RCC 7860 (cell line): ENCODE data around the gene GCNT1.
A peak's percentile ranks its signal among the peaks of the same experiment; 100 is the strongest.
"Not testable (repeated sequence)": the region's sequence is repeated elsewhere in the genome, so short reads cannot be mapped to it uniquely, and the experiment has no call there.

Experiments
- DNase-seq: peaks from one replicate; pipeline ENCODE4 v3.0.0-alpha.2; 2015; ENCODE audit warnings: low spot score
- FAIRE-seq: peaks from 2 replicates; lab custom pipeline; 2012; peaks lifted over from hg19 to GRCh38; lab: Jason Lieb, UNC

The GCNT1 gene

GRCh38 chr9:76479337-76479736 is 20.4 kb downstream of the GCNT1 start:
- not testable (repeated sequence) for FAIRE-seq

GRCh38 chr9:76486151-76486550 is 27.2 kb downstream of the GCNT1 start:
- DNase-seq (no peak), FAIRE-seq (no peak)

More at GRCh38 chr9:76479337-76479736, 20.4 kb downstream of the GCNT1 start:
- DNase-seq, result not testable (repeated sequence)

GRCh38 chr9:76490249-76490990 is 31.4 kb downstream of the GCNT1 start:
- no peak for DNase-seq
- FAIRE-seq, result no peak

GRCh38 chr9:76491056-76491455 is 32.1 kb downstream of the GCNT1 start:
- not testable (repeated sequence) for DNase-seq, FAIRE-seq

GRCh38 chr9:76493496-76493895 is 34.5 kb downstream of the GCNT1 start:
- DNase-seq, FAIRE-seq: not testable (repeated sequence)

GRCh38 chr9:76500061-76500460 is 41.1 kb downstream of the GCNT1 start:
- FAIRE-seq, result no peak
- DNase-seq, result no peak

GRCh38 chr9:76502746-76503145 is 43.8 kb downstream of the GCNT1 start:
- FAIRE-seq, result no peak

GRCh38 chr9:76510041-76510440 is 51.1 kb downstream of the GCNT1 start:
- FAIRE-seq (peak; percentile 50), DNase-seq (no peak)

More at GRCh38 chr9:76502746-76503145, 43.8 kb downstream of the GCNT1 start:
- DNase-seq, result peak; percentile 18

- FAIRE-seq (no peak), DNase-seq (no peak)
Observed at GRCh38 chr9:76510446-76510845, 51.5 kb downstream of the GCNT1 start.

GRCh38 chr9:76512826-76513225 is 53.8 kb downstream of the GCNT1 start:
- peak; percentile 99 for FAIRE-seq
- peak; percentile 70 for DNase-seq

- DNase-seq (no peak), FAIRE-seq (no peak)
Observed at GRCh38 chr9:76516350-76516749, 57.4 kb downstream of the GCNT1 start.

GRCh38 chr9:76516871-76517270 is 57.9 kb downstream of the GCNT1 start:
- DNase-seq (no peak), FAIRE-seq (no peak)

- FAIRE-seq (no peak), DNase-seq (no peak)
Observed at GRCh38 chr9:76519075-76519835, 60.3 kb downstream of the GCNT1 start.

- DNase-seq (peak; percentile 75), FAIRE-seq (peak; percentile 98)
Observed at GRCh38 chr9:76521244-76521681, 62.3 kb downstream of the GCNT1 start.

GRCh38 chr9:76521906-76522305 is 62.9 kb downstream of the GCNT1 start:
- FAIRE-seq (no peak), DNase-seq (peak; percentile 61)

- FAIRE-seq, DNase-seq: not testable (repeated sequence)
Observed at GRCh38 chr9:76523617-76524200, 64.7 kb downstream of the GCNT1 start.

GRCh38 chr9:76525196-76525595 is 66.2 kb downstream of the GCNT1 start:
- FAIRE-seq (no peak), DNase-seq (no peak)

GRCh38 chr9:76526026-76526425 is 67.0 kb downstream of the GCNT1 start:
- DNase-seq (no peak), FAIRE-seq (no peak)

GRCh38 chr9:76528056-76528455 is 69.1 kb downstream of the GCNT1 start:
- FAIRE-seq (no peak), DNase-seq (no peak)

GRCh38 chr9:76528642-76529190 is 69.7 kb downstream of the GCNT1 start:
- FAIRE-seq, result no peak

GRCh38 chr9:76529653-76530052 is 70.7 kb downstream of the GCNT1 start:
- FAIRE-seq (no peak), DNase-seq (no peak)

More at GRCh38 chr9:76528642-76529190, 69.7 kb downstream of the GCNT1 start:
- DNase-seq, result no peak
